Activated CD8-positive, alpha-beta T cell treated with anti-CD3 and anti-CD28 coated beads, Interleukin-2, amount 10 ng/mL, durations not matched to agents 7 days and 5 days (primary cell): ENCODE data around the gene PROSER3. TPM values are rescaled to one million over a fixed set of nuclear protein-coding genes. Genes with fewer than 3 reads are reported as not detected.
A peak's percentile ranks its signal among the peaks of the same experiment; 100 is the strongest.

Experiments
- ATAC-seq: fragments of 150-1000 bp; cut with Tn5 transposase; one replicate; pipeline ENCODE4 v1.10.0; 2021; ENCODE audit warnings: moderate library complexity
- CTCF ChIA-PET: fragments of 350-600 bp; sonication (Branson Sonifier 250); formaldehyde crosslinking; loops from one replicate; lab custom pipeline; 2021; ENCODE audit warnings: antibody characterized with exemption; lab: Charles Lee
- POLR2A ChIA-PET: fragments of 350-600 bp; sonication (Branson Sonifier 250); formaldehyde crosslinking; loops from one replicate; lab custom pipeline; 2021; ENCODE audit warnings: antibody characterized with exemption; lab: Charles Lee
- DNase-seq: peaks from one replicate; pipeline ENCODE4 v3.0.0-alpha.2; 2020
- H3K27ac Mint-ChIP-seq: one replicate; pipeline ENCODE4 v1.8.0; 2021; ENCODE audit warnings: mild to moderate bottlenecking, mixed read lengths
- H3K27me3 Mint-ChIP-seq: one replicate; pipeline ENCODE4 v1.8.0; 2021; ENCODE audit warnings: low read depth, mixed read lengths
- H3K36me3 Mint-ChIP-seq: one replicate; pipeline ENCODE4 v1.8.0; 2021; ENCODE audit warnings: low read depth, mixed read lengths
- H3K4me1 Mint-ChIP-seq: one replicate; pipeline ENCODE4 v1.8.0; 2021; ENCODE audit warnings: low read depth, mixed read lengths
- H3K4me3 Mint-ChIP-seq: one replicate; pipeline ENCODE4 v1.8.0; 2021; ENCODE audit warnings: mild to moderate bottlenecking, mixed read lengths
- H3K9me3 Mint-ChIP-seq: one replicate; pipeline ENCODE4 v1.8.0; 2022; ENCODE audit warnings: mixed read lengths; ENCODE audit not compliant: insufficient read depth
- total RNA-seq, 2 experiments: library from RNA; stranded (reverse); gene quantifications; one replicate each; pipeline ENCODE4 v1.2.3, GENCODE V29; 2021

The PROSER3 gene
- total RNA-seq, 2 experiments from 2014 or later, result 48.0 to 54.6 TPM

- Mint-ChIP-seq H3K27me3 (no peaks in the 10 kb centered on the region), H3K36me3 (peaks cover 18% of the 10 kb centered on the region), H3K27ac (peak overlapping the region; percentile 99), H3K9me3 (no peaks in the 10 kb centered on the region), H3K4me3 (peak overlapping the region; percentile 93), H3K4me1 (peaks cover 68% of the 10 kb centered on the region)
- no peak for DNase-seq
- ATAC-seq, result no peak
- ChIA-PET POLR2A (interaction anchor here (0.8 to 1.9 kb wide), 4 partner anchors 27 to 40 kb away, joined by 3 to 8 read pairs (median 5); partner anchors contain the start of gene KMT2B), CTCF (interaction anchor here (1.3 to 1.9 kb wide), 5 partner anchors 10 to 197 kb away, joined by 3 to 6 read pairs (median 5); no protein-coding TSS in a partner anchor)
These were observed 11.9 kb upstream of the PROSER3 start for GRCh38 chr19:35746087-35746462.

GRCh38 chr19:35746531-35746930, 11.4 kb upstream of the PROSER3 start:
- Mint-ChIP-seq H3K4me3 (peak overlapping the region; percentile 93), H3K27me3 (no peaks in the 10 kb centered on the region), H3K27ac (peak overlapping the region; percentile 99), H3K4me1 (peaks cover 68% of the 10 kb centered on the region), H3K36me3 (peaks cover 18% of the 10 kb centered on the region), H3K9me3 (no peaks in the 10 kb centered on the region)
- ATAC-seq (no peak), DNase-seq (no peak)
- ChIA-PET POLR2A (interaction anchor here (1.4 to 1.8 kb wide), 2 partner anchors 29 to 35 kb away, joined by 3 to 8 read pairs; partner anchors contain the start of gene KMT2B), CTCF (no interaction called here)

- H3K36me3 Mint-ChIP-seq, result peaks cover 9% of the 10 kb centered on the region
- H3K27ac Mint-ChIP-seq, result peak within 1 kb of the TSS; percentile 96
- no peaks in the 10 kb centered on the region for H3K27me3 Mint-ChIP-seq
- peak; percentile 100 for DNase-seq
- ChIA-PET CTCF (interaction anchor here (0.6 to 1.4 kb wide), 11 partner anchors 11 to 183 kb away, joined by 3 to 7 read pairs (median 4); no protein-coding TSS in a partner anchor), POLR2A (interaction anchor here (0.8 to 1.6 kb wide), 6 partner anchors 9 to 183 kb away, joined by 3 to 6 read pairs (median 5); partner anchors contain the start of genes HSPB6 and KMT2B)
- H3K9me3 Mint-ChIP-seq, result no peaks in the 10 kb centered on the region
- ATAC-seq, result peak; percentile 79
- H3K4me3 Mint-ChIP-seq, result peak within 1 kb of the TSS; percentile 99
- peaks cover 54% of the 10 kb centered on the region for H3K4me1 Mint-ChIP-seq
These were observed 9.6 kb upstream of the PROSER3 start, which contains the start of gene LIN37 for GRCh38 chr19:35748106-35749020. Gene LIN37, plus strand, starts transcription at chr19:35748576. Its CDS starts 149 bp downstream, at chr19:35748725.

- no peaks in the 10 kb centered on the region for H3K9me3 Mint-ChIP-seq
- H3K27ac Mint-ChIP-seq, result no peak overlapping the region
- peaks cover 11% of the 10 kb centered on the region for H3K36me3 Mint-ChIP-seq
- ChIA-PET CTCF (no interaction called here), POLR2A (interaction anchor here (0.7 kb wide), 1 partner anchor 102 kb away, joined by 3 read pairs; the partner anchor contains the start of gene COX6B1)
- DNase-seq (no peak), ATAC-seq (no peak)
- H3K27me3 Mint-ChIP-seq, result no peaks in the 10 kb centered on the region
- peak overlapping the region; percentile 30 for H3K4me3 Mint-ChIP-seq
- H3K4me1 Mint-ChIP-seq, result peaks cover 47% of the 10 kb centered on the region
These were observed 7.8 kb upstream of the PROSER3 start for GRCh38 chr19:35750167-35750566.

- H3K27ac Mint-ChIP-seq, result no peak overlapping the region
- DNase-seq (no peak), ATAC-seq (no peak)
- no peaks in the 10 kb centered on the region for H3K9me3 Mint-ChIP-seq
- H3K4me3 Mint-ChIP-seq, result no peak overlapping the region
- ChIA-PET POLR2A (interaction anchor here (0.6 kb wide), 1 partner anchor 11 kb away, joined by 4 read pairs; no protein-coding TSS in a partner anchor), CTCF (interaction anchor here (1.3 kb wide), 1 partner anchor 67 kb away, joined by 3 read pairs; no protein-coding TSS in a partner anchor)
- peaks cover 13% of the 10 kb centered on the region for H3K36me3 Mint-ChIP-seq
- peaks cover 42% of the 10 kb centered on the region for H3K4me1 Mint-ChIP-seq
- H3K27me3 Mint-ChIP-seq, result no peaks in the 10 kb centered on the region
These were observed 5.9 kb upstream of the PROSER3 start for GRCh38 chr19:35751839-35752745.

- no peak for ATAC-seq
- Mint-ChIP-seq H3K27me3 (no peaks in the 10 kb centered on the region), H3K4me1 (peaks cover 42% of the 10 kb centered on the region), H3K27ac (no peak overlapping the region), H3K9me3 (no peaks in the 10 kb centered on the region), H3K36me3 (peaks cover 15% of the 10 kb centered on the region), H3K4me3 (no peak overlapping the region)
- no peak for DNase-seq
- CTCF ChIA-PET, result no interaction called here
- POLR2A ChIA-PET, result no interaction called here
These were observed 5.1 kb upstream of the PROSER3 start for GRCh38 chr19:35752746-35753350.

- Mint-ChIP-seq H3K4me1 (peaks cover 36% of the 10 kb centered on the region), H3K27me3 (no peaks in the 10 kb centered on the region), H3K27ac (no peak overlapping the region), H3K9me3 (no peaks in the 10 kb centered on the region), H3K36me3 (peaks cover 15% of the 10 kb centered on the region), H3K4me3 (no peak overlapping the region)
- ATAC-seq (no peak), DNase-seq (no peak)
- POLR2A ChIA-PET, result no interaction called here
- CTCF ChIA-PET, result no interaction called here
These were observed 4.2 kb upstream of the PROSER3 start for GRCh38 chr19:35753634-35754369.

- DNase-seq (no peak), ATAC-seq (no peak)
- no peaks in the 10 kb centered on the region for H3K27me3 Mint-ChIP-seq
- ChIA-PET CTCF (no interaction called here), POLR2A (no interaction called here)
- peaks cover 20% of the 10 kb centered on the region for H3K36me3 Mint-ChIP-seq
- H3K4me1 Mint-ChIP-seq, result peaks cover 40% of the 10 kb centered on the region
- H3K27ac Mint-ChIP-seq, result no peak overlapping the region
- no peaks in the 10 kb centered on the region for H3K9me3 Mint-ChIP-seq
- H3K4me3 Mint-ChIP-seq, result no peak overlapping the region
These were observed 3.4 kb upstream of the PROSER3 start for GRCh38 chr19:35754370-35755130.

GRCh38 chr19:35755131-35755549, 2.8 kb upstream of the PROSER3 start:
- Mint-ChIP-seq H3K4me3 (no peak overlapping the region), H3K27me3 (no peaks in the 10 kb centered on the region), H3K4me1 (peaks cover 37% of the 10 kb centered on the region), H3K27ac (no peak overlapping the region), H3K36me3 (peaks cover 24% of the 10 kb centered on the region), H3K9me3 (no peaks in the 10 kb centered on the region)
- DNase-seq (no peak), ATAC-seq (no peak)
- ChIA-PET CTCF (interaction anchor here (1.0 kb wide), 1 partner anchor 10 kb away, joined by 3 read pairs; the partner anchor contains the start of genes PSENEN and U2AF1L4), POLR2A (no interaction called here)
